DMS153 (cell line): ENCODE data around the gene MAJIN.
"Not testable (repeated sequence)": the region's sequence is repeated elsewhere in the genome, so short reads cannot be mapped to it uniquely, and the experiment has no call there.

Source experiments
- DNase-seq: peaks from one replicate; lab custom pipeline; 2025; lab: John Stamatoyannopoulos, UW

Gene MAJIN

GRCh38 chr11:64971421-64972233 is at the start of gene MAJIN:
Gene MAJIN (minus strand): TSS chr11:64972108. CDS start chr11:64959405, 12,703 bp downstream.
- no peak for DNase-seq

DNA sequence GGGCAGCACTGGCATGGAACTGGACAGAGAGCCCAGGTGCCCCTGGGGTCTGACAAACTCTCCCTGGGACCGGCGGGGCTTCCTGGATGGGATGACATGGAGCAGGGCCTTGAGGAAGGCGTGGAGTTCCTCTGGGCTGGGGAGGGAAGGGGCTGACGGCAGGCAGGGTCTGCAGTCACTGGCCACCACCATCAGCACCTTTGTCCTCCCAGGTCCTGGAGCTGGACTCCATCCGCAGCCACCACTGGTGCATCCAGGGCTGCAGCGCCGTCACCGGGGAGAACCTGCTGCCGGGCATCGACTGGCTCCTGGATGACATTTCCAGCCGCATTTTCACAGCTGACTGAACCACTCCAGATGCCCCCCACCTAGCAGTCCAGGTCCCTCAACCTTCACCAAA is 49.6 kb upstream of the MAJIN start:
- no peak for DNase-seq

DNA sequence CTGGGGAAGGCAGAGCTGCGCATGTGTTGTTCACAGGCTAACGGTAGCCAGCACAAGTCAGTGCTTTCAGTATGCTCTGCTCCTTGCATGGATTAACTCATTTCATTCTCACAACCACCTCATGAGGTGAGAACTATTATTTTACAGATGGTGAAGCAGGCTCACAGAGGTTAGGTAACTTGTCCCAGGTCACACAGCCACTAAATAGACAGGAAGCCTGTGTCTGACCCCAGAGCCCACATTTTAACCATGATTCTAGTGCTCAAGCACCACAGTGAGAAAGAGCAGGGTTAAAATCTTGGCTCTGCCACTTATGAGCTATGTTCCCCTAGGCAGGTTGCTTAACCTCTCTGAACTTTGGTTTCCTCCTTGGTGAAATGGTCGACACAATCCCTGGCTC is 49.1 kb upstream of the MAJIN start:
- no peak for DNase-seq

DNA sequence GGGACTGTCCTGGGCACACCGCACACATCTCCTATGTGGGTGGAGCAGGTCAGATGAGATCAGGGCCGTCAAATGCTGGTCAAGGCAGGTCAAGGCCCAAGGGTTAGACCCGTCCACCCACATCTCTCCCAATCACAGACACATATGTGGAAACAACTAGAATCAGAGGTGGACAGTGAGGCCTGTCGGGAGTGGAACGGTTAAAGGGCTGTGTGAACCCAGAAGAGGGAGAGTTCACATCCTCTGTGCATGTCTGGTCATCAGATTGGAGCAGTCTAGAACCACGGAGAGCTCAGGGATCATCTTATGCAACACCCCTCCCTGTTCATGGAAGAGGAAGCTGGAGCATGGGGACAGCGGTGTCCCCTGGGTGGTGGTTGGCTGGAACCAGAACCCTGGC is 47.9 kb upstream of the MAJIN start:
- DNase-seq = no peak

- no peak for DNase-seq
Measured at GRCh38 chr11:65017937-65018336, 46.0 kb upstream of the MAJIN start.

GRCh38 chr11:65016705-65017104 is 44.8 kb upstream of the MAJIN start:
- no peak for DNase-seq

- no peak for DNase-seq
Measured at GRCh38 chr11:65014726-65015227, 42.9 kb upstream of the MAJIN start.

GRCh38 chr11:65013888-65014725 is 42.2 kb upstream of the MAJIN start, which contains the start of gene ARL2:
Gene ARL2 (plus strand): TSS chr11:65014160. CDS start chr11:65014208, 48 bp downstream.
- peak; percentile 72 for DNase-seq

- peak; percentile 67 for DNase-seq
Measured at GRCh38 chr11:65013130-65013887, 41.4 kb upstream of the MAJIN start.

DNA sequence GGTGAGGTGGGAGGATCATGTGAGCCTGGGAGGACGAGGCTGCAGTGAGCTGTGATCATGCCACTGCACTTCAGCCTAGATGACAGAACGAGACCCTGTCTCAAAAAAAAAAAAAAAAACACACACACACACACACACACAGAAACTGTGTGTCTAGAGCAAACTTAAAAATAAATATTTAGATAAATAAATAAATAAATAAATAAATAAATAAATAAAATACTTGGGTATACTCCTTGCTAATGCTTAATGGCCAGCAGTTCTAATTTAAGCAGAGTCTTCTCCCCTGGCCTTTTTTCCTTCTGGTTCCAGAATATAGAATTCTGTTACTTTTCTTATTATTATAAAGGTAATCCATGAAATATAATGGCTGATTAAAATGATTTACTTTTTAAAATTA is 37.0 kb upstream of the MAJIN start:
- no peak for DNase-seq

GRCh38 chr11:65008016-65008415 is 36.1 kb upstream of the MAJIN start:
- DNase-seq = no peak

- not testable (repeated sequence) for DNase-seq
Measured at GRCh38 chr11:65003968-65004367, 32.1 kb upstream of the MAJIN start.

DNA sequence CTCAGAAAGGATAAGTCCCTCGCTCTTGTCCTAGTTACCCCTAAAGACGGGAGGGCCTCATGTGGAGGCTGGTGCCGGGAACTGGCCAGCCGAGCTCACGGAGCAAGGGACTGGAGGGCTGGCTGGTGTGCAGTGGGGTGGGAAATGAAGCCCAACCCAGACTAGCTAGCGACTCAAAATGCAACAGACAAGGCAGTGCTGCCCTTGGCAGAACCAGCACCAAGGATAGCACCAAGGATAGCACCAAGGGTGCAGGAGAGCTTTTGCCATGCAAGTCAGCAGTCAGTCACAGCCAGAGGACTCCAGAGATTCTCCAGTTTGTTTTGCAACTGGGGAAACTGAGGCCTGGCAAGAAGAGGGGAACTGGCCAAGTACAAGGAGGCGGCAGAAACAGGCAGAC is 31.4 kb upstream of the MAJIN start:
- DNase-seq = no peak

GRCh38 chr11:65002706-65003105 is 30.8 kb upstream of the MAJIN start:
- DNase-seq = no peak

DNA sequence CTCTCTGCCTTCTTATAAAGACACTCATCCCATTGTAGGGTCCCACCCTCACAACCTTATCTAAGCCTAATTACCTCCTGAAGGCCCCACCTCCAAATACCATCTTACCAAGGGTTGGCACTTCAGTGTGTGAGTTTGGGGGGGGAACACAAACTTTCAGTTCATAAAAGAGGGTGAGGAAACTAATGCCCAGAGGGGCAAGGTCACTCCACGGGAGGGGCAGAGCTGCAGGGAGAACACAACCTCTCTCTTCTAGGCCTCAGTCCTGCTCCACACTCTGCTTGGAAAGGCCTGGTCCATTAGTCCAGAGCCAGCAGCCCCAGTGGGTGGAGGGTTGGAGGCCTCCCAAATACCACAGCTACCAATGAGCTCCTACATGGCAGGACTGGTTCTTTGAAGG is 27.6 kb upstream of the MAJIN start:
- DNase-seq = no peak

- peak; percentile 42 for DNase-seq
Measured at GRCh38 chr11:64998690-64999431, 27.0 kb upstream of the MAJIN start.

- peak; percentile 7 for DNase-seq
Measured at GRCh38 chr11:64998141-64998540, 26.2 kb upstream of the MAJIN start.

DNA sequence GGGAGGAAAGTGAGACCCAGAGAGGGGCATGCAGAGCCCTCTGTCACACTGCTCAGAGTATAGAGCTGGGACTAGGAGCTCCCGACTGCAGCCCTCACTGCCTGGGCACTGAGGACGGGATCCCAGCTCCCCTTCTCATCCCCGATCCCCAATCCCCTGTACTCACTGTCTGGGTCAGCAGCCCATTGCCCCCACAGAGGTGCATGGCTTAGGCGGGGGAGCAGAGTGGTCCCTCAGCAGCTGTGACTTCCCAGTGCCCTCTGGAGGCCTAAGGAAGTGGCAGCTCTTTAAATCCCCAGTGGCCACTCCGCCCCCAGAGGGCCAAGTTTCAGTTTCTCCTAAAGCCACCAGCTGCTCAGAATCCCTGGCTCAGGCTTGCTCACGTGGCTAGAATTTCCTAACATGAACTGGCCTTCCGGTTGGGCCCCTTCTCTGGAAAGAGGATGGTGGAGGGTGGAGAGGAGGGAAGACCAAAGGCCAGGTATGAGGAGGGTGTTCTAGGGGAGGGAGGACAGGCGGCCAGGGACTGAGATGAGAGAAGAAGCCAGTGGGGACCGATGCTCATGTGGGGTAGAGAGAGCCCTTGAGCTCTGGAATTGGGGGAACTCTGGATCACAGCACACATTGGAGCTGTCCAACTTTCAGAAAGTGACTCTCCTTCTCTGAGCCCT is 24.9 kb upstream of the MAJIN start, which contains the start of gene BATF2:
Gene BATF2 (minus strand): TSS at position 262 of the 671 bp plus-strand sequence. CDS start 57 bp downstream, at position 205.
- peak; percentile 70 for DNase-seq

DNA sequence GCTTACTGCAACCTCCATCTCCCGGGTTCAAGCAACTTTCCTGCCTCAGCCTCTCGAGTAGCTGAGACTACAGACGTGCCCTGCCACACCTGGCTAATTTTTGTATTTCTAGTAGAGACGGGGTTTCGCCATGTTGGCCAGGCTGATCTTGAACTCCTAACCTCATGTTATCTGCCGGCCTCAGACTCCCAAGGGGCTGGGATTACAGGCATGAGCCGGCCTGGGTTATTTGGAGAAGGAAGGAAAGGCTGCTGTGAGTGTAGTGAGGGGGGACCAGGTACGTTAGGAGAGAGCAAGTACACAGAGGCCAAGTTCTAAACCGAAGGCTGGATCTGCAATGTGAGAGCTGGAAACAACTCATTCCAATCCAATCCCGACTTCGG is 24.4 kb upstream of the MAJIN start:
- no peak for DNase-seq

DNA sequence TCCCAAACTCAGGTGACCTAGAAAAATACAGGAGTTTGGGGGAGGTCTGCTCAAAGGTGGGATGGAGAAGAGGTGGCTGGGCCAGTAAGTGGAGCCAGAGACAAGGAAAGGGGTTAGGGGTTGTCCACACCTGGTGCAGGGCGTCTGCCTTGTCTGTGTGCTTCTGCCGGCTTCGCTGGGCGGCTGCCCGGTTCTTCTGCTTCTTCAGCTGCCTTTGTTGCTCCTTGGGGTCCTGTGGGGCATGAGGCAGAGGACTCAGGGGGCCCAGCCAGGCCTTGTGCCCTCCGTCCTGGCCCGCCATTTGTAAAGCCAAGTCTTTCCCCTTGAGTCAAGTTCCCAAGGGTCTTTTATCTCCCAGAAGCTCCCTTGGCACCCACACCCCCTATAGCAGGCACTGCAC is 22.4 kb upstream of the MAJIN start:
- no peak for DNase-seq
